ENCODE results near the gene RASGRF1.
"Not testable (repeated sequence)": the region's sequence is repeated elsewhere in the genome, so short reads cannot be mapped to it uniquely, and the experiment has no call there.

The RASGRF1 gene

DNA sequence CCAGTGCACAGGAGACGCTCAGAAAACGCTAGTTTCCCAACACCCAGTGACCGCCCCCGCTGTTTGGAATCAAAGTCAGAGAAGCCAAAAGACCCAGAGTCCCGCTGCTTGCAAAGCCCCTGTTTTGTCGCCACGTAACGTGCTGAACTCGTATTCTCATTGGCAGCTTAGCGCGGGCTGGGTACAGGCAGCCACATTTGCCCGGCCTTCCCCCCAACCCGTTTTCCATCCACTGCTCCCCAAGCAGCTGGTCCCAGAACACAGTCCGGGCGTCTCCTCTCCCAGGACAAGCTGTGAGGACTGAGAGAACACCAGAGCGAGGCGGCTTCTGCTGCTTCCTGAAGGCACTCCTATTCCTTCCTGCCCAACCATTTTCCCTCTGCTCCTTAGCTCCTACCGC lies 54.8 kb downstream of the RASGRF1 start:
- FAIRE-seq: no peak

DNA sequence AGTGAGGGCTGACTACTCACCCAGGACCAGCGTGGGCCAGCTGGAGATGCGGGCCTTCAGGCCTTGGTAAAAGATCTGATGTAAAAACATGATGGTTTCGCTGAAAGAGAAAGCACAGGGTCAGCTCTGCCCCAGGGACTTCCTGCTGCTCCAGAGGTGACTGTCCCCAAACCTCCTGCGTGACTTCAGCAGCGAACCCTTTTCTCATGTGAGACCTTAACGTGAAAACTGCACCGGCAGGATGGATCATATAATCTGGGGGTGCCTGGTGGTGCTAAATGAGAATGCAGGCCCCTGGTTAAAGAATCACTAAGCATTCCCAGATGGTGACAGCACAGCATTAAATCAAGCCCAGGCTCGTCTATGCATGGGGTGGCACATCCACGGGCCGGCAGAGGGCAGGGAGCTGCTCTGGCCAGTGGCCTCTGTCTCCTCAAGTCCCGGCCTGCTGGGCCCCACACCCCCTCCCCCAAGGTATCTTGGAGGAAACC lies 55.4 kb downstream of the RASGRF1 start:
- no peak for FAIRE-seq

DNA sequence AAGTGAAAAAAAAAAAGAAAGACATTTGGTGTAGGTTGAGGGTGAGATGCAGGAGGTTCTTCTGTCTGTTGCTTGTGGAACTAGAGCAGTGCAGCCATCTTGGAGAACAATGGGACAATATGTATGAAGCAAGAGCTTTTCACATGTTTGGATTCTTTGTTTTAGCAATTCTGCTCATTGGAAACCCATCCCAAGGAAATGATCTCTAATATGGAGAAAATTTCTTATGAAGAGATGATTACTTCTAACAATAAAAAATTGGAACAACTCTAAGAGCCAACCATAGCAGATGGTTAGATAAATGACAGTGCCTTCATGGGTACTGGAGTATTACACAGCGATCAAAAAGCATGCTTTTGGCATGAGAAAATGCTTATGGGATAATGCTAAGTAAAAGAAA lies 56.3 kb downstream of the RASGRF1 start:
- FAIRE-seq: no peak

DNA sequence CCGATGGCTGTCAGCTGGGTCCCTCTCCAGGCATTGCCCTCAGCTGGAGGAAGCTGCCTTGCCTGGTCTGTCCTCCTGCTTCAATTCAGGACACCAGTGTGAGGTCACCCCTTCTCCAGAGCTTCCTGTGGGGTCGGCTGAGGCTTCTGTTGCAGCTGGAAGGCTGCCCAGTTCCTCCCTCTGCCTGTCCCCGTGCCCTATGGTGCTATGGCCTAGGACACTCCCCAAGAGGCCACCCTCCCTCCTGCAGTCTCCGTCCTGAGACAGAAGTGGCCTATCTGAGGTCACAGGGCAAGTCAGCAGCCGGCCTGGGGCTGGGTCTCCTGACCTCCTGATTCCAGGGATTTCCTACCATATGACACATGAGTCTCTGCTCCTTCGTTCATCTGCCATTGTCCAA lies 57.9 kb downstream of the RASGRF1 start:
- no peak for FAIRE-seq

DNA sequence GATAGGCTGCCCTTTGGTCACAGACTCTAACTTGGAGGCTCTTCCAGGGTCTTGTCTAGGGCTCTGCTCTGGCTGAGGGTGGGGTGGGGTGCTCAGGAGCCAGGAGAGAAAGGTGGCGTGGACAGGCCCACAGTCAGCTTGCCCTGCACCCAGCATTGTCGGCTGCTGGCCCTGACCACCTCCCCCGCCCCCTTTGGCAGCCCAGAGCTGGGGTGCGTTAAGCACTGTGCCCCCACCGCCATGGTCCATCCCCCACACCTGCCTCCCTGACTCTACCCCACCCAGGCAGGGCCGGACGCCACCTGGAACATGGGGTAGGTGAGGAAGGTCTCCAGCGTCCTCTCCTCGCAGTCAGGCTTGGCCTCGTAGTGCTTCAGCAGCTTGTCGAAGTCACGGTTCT lies 58.8 kb downstream of the RASGRF1 start:
- no peak for FAIRE-seq

DNA sequence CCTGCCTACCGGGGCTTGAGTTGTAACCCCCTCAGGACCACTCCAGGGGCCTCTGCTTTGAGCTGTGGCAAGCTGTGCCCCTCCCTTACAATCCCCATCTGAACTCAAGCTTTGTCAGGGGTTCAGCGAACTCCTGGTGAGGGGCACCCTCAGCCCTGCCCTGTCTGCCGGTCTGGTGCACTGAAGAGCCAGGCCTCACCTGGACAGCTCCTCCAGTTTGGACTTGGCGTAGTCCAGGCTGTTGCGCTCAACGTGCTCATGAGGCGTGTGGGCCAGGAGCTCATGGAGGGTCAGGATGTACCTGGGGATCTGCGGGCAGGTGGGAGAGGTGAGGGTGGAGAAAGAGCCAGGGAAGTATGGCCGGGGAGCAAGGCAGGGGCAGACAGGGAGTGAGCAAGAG lies 59.4 kb downstream of the RASGRF1 start:
- FAIRE-seq: no peak

DNA sequence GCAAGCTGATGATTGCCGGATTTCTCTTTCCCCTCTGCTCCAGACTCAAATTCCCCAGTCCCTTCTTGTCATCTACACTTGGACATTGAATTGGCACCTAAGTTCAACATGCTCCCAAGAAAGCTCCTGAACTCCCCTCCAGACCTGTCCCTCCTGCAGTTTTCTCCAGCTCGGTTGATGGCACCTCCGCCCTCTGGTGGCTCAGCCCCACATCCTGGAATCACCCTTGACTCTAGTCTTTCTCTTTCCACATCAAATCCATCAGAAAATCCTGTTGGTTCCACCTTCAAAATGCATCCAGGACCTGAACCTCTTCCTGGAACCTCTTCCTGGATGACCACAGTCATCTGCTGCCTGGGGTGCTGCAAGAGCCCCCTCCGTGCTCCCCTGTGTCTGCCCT lies 60.1 kb downstream of the RASGRF1 start:
- no peak for FAIRE-seq

DNA sequence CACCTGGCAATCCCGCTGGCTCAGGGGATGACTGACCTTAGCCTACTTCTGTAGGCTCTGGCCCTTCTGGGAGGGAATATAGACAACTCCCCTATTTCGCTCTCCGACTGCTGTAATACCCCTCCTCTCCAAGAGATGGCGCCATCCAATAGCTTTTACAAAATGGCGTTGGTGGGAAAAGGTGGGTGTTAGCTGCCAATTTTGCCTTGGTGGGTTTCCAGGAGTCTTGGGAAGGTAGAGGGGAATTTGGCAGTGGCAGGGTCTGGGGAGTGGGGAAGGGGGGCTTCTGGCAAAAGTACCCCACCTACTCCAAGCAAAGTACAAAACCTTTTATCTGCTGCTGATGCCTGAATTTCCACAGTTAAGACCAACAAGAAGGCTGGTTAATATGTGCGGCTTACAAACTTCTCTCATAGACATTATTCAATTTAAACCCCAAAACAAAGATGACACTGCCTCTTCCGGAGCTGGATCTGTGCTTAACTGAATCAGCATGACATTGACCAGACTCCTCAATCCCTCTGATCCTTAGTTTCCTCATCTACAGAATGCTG lies 62.1 kb downstream of the RASGRF1 start:
- no peak for FAIRE-seq

DNA sequence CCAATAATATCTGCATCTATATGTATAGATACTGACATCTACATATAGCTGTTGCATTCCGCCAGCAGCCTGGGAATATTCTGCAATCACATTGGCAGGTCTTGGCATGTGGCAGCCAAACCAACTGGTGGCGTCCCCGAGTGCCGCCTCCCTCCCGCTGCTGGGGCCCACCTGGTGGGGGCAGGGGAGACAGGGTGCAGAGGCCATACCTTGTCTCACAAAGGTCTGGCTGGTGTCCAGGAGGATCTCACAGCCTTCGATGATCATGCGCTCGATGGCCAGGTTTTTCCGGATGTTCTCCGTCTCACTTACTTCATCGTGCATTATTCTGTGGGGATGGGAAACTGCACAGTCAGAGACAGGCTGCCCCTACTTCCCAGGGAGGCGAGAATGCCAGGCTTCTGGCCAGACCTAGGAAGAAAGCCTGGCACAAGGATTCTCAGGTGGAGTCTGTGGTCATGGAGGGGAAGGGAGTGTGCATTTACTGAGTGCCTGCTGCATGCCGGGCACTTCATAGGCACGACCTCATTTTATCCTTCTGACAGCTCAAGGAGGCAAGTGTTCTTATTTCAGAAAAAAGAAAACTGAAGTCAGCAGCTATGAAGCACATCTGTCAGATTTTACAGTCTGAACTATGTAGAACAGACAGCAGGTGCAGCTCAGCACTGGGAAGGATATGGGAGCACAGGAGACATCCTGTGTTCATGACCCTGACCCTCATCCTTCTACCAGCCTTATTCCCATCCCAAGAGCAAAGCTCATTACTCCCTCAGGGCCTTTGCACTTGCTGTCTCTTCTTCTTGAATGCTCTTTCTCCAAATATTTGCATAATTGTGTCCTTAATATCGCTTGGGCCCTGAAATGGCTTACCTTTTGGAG lies 62.8 kb downstream of the RASGRF1 start:
- FAIRE-seq: no peak

DNA sequence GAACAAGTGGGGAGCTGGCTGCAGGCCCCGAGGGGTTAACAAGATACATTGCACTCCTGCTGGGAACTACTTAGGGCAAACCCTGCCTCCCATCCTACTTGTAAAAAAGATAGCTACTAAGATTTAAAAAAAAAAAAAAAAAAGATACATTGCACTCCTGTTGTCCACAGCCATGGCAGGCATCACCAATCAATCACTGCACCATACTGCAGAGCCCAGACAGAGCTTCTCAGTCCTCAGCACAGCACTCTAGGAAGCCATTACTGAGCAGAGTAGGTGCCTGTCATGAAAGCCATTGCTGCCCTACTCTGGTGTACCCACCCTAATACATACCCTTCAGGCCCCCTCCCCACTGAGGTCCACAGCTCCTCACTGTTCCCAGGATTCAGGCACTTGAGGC lies 64.8 kb downstream of the RASGRF1 start:
- no peak for FAIRE-seq

DNA sequence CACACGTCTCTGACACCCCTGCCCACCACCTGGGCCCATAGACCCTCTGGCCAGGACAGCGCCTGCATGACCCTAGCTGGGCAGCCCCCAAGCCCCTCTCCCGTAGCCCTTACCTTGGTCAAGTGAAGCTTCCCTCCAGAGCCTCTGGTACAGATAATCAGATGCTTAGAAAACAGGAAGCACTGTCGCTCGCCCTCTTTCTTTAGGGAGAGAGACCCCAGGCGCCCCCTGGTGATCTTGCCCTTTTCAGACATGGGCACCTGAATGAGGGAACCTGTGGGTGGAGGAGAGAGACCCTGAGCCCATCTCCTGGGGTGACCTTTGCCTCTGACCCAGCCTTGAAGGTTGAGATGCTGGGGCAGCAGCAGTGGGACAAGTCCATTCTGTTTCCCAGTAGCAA lies 65.4 kb downstream of the RASGRF1 start:
- FAIRE-seq: no peak

DNA sequence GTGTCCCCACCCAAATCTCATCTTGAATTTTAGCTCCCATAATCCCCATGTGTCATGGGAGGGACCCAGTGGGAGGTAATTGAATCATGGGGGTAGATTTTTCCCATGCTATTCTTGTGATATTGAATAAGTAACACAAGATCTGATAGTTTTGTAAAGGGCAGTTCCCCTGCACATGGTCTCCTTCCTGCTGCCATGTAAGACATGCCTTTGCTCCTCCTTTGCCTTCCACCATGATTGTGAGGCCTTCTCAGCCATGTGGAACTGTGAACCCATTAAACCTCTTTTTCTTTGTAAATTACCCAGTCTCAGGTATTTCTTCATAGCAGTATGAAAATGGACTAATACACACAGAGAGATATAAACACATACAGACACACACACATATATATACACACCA lies 66.1 kb downstream of the RASGRF1 start:
- FAIRE-seq: not testable (repeated sequence)

DNA sequence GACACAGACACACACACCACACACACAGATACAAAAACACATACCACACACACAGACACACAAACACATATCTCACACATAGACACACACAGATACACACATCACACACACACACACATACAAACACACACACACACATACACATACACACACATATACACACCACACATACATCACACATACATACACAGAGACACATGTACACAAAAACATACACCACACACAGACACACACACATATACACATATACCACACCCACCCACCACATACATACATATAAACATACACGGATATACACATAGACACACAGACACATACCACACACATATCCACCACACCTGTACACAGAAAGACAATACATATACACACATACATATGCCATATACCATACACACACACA lies 66.7 kb downstream of the RASGRF1 start:
- FAIRE-seq: no peak

DNA sequence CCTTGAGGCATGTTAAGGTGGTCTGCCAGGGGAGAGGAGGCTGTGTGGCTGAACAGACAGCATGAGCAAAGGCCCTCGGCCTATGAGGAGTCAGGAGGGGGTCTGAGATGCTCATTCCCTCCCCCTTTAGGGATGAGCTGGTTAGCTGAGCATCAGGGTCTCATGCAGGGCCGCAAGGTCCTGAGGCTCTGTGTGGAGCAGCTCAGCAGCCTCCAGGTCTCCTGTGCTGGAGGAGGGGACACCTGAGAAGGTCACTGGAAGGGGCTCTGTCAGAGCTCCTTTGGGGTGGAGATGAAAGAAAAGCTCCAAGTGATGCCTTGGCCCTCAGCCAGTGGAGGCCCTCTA lies 67.1 kb downstream of the RASGRF1 start:
- no peak for FAIRE-seq

DNA sequence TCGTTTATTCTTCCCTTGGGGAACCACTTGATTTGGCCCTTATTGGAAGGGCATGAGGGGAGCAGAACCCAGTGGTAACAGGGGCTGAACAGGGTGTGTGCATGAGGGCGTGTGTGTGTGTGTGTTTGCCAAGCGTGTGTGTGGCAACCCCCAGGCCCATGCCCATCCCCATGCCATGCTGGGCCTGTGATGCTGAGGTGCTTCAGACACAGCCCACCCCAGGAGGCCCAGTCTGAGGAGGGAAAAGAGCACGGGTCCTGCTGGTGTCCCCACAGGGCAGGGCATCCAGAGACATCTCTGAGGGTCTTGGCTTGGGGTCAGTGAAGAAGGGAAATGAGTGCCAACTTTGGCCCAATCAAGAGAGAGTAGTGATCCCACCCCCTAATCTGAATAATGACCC lies 71.6 kb downstream of the RASGRF1 start:
- FAIRE-seq: no peak

DNA sequence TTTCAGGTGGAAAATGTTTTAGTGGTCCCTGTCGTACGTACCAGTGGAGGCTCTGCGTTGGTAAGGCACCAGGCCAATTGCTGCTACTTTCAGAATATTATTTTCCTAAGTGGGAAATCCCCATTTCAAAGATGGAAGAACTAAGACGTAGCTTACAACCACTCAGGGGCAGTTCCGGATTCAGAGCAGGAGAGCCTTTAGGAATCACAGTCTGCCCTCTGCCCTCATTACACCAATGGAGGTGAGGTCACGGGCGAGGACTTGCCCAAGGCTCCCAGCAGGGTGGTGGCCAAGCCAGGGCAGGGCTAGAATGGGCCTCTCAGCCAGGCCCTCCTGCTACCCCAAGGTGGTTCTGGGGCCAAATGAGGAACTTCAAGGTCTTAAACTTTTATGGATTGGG lies 72.6 kb downstream of the RASGRF1 start:
- no peak for FAIRE-seq

DNA sequence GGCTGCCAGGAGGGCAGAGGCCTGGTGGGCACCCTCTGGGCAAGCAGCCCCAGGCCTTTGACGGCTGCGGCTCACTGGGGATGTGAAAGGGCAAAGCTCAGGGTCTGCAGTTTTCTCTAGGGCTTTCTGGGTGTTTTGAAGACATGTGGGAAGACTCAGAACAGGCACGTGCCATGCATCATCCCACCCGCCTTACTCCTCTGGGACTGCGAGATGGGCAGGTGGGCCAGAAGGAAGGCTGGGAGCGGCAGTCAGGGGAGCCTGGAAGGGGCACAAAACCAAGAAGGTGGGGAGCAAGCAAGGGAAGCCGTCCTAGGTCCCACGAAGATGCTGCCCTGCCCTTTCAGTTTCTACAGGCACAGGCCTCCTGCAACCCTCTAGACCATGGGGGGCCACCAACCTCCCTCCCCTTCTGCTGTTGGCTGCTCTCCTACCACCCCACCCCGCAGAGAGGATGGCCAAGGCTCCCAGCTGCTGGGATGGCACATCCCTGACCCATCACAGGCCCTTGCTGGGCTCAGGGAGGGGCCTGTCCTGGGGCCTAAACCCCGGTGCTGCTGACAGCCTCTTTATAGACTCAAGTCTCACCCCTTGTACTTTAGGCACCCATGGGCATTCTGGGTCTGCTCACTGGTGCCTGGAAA lies 73.9 kb downstream of the RASGRF1 start:
- FAIRE-seq: no peak

DNA sequence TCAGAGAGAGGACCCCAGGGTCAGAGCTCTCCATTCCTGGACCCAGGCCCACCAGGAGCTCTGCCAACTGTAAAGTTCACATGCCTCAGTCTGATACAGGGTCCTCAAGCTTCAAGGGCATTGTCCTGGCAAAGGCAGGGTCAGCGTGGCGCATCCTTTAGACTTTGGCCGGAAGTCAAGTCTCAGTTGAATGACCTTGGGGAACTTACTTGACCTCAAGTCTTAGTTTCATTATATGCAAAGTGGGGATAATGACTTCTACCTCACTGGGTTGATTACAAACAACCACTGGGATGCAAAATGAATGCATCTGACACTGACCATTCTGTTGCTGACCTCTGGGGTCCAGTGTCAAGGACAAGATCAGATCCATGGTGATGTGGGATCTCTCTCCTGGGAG lies 75.2 kb downstream of the RASGRF1 start:
- no peak for FAIRE-seq

DNA sequence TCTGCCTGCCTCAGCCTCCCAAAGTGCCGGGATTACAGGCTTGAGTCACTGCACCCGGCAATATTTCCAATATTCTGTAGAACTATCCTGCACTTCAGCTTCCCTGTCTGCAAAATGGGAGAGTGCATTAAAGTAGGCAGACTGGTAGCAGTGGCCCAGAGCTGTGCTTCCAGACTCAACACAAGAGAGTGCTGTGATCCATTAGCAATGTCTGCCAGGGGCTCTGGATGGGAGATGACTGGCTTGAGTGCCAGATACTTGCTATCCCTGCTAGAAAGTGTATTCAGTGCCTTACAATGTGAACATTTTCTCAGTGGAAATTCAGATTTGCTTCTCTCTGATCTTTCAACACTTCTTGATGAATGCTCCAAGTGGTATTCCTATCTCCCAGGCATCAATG lies 80.3 kb downstream of the RASGRF1 start:
- no peak for FAIRE-seq

DNA sequence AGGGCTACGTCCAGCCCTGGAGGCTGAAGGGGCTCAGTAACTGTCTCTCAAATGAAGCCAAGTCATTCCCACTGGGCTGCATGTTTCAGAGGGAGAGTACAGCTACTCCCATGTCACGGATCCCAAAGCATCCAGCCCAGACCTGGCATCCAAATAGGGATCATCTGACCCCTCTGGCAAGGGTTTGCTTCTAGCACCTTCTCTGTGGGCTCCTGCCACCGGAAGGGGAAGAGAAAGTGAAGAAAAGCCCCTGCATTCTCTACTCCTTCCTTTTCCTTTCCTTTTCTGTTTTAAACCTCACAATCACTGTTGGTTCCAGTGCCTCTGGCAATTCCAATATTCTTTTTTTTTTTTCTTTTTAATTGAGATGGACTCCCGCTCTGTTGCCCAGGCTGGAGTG lies 81.2 kb downstream of the RASGRF1 start:
- FAIRE-seq: no peak

DNA sequence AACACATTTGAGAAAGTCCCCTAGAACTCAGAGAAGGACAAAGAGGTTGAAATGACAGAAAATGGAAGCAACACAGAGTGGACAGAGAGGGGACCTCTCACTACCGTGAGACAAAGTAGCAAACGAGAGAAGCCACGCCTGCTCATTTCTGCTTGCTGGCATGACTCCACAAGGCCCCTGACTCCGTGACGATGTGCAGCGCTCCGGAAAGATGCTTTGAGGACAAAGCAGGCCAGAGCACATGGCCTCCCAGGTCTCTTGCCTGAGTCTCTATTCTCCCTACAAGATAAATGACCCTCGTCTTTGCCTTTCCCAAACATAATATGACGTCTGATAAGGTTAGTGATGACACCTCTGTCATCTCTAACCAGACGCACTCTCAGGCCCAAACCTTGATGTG lies 81.9 kb downstream of the RASGRF1 start:
- no peak for FAIRE-seq

DNA sequence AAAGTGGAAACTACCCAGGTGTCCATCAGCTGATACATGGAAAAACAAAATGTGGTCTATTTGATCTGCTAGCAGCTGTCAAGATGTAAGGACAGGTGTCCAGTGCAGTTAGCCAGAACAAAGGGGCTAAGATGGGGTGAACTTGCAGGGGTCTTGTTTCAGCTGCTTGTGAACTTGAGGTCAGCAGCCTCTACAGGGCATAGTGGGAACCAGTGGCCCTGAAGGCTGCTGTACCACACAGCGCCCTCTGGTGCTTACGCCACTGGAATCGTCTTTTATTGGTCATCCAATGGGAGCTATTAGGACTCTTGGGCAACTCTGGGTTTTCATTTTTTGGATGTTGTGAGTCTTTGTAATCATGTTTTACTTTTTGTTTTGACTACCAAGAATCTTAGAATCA lies 83.5 kb downstream of the RASGRF1 start:
- FAIRE-seq: no peak

DNA sequence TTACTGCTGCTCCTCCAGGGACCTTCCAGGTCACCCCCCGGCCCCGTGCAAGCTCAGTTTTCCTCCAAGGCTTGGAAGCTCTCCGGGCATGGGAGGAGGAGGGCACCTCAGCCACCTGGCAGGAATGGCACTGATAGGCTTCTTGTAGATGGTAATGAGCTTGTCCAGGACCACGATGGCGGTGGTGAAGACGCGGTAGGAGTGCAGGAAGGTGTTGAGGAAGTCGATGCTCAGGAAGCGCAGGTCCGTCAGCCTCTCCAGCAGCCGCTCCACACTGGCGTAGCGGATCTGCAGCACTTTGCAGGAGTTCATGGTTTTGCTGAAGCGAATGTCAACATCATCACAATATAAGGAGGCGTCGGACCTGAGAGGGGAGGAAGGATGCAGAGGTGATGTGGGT lies 84.5 kb downstream of the RASGRF1 start:
- FAIRE-seq: no peak

DNA sequence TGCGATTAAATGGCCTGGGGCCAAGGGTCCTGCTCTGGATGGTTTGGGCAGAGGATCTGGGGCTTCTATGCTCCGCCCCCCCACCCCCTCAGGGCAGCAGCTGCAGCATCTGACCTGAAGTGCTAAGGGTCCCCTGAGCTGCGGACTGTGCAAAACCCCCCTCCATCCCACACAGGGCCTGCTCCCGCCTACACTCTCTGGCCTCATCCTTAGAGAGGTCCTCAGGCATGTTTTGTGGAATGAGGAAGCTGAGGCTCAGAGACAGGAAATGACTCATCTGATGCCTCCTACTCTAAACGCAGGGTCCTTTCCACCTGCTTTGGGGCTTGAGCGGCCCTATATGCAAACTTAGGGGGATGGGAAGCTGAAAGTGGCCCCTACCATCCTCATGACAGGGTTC lies 86.2 kb downstream of the RASGRF1 start:
- FAIRE-seq: no peak
